Keratinocyte (primary cell): ENCODE measurements around the gene PFKFB3.

Experiments
- EZH2 ChIP-seq: IDR thresholded peaks from one replicate; pipeline ENCODE4 v1.6.1; 2012; ENCODE audit warnings: inconsistent platforms, mild to moderate bottlenecking, low read length, moderate library complexity
- TF ChIP-seq, protein P1 (sequence below), 3 experiments: IDR thresholded peaks in 1 of 3; conservative IDR thresholded peaks in 1 of 3; optimal IDR thresholded peaks in 1 of 3; 2 replicates in 2 of 3; 3 replicates in 1 of 3; pipeline versions ENCODE3 to v1.5.1; 2011; ENCODE audit warnings: low read length in 3 of 3, mild to moderate bottlenecking in 3 of 3, moderate library complexity in 2 of 3, control low read depth in 1 of 3, inconsistent platforms in 1 of 3; ENCODE audit not compliant: insufficient read depth in 2 of 3; ENCODE audit errors: extremely low read depth in 1 of 3

GRCh38 chr10:6179078-6179477, 23.7 kb upstream of the PFKFB3 start:
- TF ChIP-seq EZH2, result no peak
- TF ChIP-seq, protein P1, sequence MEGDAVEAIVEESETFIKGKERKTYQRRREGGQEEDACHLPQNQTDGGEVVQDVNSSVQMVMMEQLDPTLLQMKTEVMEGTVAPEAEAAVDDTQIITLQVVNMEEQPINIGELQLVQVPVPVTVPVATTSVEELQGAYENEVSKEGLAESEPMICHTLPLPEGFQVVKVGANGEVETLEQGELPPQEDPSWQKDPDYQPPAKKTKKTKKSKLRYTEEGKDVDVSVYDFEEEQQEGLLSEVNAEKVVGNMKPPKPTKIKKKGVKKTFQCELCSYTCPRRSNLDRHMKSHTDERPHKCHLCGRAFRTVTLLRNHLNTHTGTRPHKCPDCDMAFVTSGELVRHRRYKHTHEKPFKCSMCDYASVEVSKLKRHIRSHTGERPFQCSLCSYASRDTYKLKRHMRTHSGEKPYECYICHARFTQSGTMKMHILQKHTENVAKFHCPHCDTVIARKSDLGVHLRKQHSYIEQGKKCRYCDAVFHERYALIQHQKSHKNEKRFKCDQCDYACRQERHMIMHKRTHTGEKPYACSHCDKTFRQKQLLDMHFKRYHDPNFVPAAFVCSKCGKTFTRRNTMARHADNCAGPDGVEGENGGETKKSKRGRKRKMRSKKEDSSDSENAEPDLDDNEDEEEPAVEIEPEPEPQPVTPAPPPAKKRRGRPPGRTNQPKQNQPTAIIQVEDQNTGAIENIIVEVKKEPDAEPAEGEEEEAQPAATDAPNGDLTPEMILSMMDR (optimal IDR thresholded peaks at IDR 0.05 in 1 of 3, IDR thresholded peaks at IDR 0.05 in 1 of 3, conservative IDR thresholded peaks at IDR 0.05 in 1 of 3; ENCODE audit: extremely low read depth in 1 of 3, insufficient read depth in 2 of 3, low read length in 3 of 3), result no peak
